Measurements from ENCODE around the gene TMEM26. TPM values are rescaled to one million over a fixed set of nuclear protein-coding genes. Genes with fewer than 3 reads are reported as not detected.

The TMEM26 gene
- total and polyA plus RNA-seq, 9 of the 15 experiments (the other 6 are each of a cell fraction or from before 2014, with no cell fraction given), result not detected

DNA sequence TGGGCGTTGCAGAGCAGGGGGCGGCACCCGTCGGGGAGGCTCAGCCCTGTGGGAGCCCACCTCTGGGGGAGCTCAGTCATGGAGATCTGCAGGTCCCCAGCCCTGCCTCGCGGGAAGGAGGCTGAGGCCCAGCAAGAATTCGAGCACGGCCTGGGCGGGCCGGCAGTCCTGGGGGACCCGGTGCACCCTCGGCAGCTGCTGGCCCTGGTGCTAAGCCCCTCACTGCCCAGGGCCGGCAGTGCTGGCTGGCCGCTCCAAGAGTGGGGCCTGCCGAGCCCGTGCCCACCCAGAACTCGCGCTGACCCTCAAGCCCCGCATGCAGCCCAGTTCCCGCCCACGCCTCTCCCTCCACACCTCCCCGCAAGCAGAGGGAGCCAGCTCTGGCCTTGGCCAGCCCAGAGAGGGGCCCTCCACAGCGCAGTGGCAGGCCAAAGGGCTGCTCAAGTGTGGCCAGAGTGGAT lies 76.2 kb downstream of the TMEM26 start:
- no peaks in the 10 kb centered on the region for H3K79me2 ChIP-seq (ENCODE audit: control insufficient read depth, insufficient read depth, low read length)
- no peak overlapping the region for H3K9ac ChIP-seq (ENCODE audit: insufficient read depth in 1 of 2, low read depth in 2 of 2, low read length in 2 of 2)
- in situ Hi-C loops (cut with MboI), result no loop called here
- H2AFZ ChIP-seq (ENCODE audit: low read depth, low read length), result no peak overlapping the region
- ChIA-PET POLR2A (interaction anchor here (0.6 kb wide), 1 partner anchor 236 kb away, joined by 3 read pairs; no protein-coding TSS in a partner anchor), CTCF (ENCODE audit: low intra/inter-chr PET ratio) (no interaction called here)
- H3K27me3 ChIP-seq (ENCODE audit: control insufficient read depth in 2 of 2, insufficient read depth in 2 of 2, low read length in 2 of 2), result no peaks in the 10 kb centered on the region
- no peak for FAIRE-seq
- no TSS peak for BruUV-seq (replicated peaks)
- no peak for DNase-seq (ENCODE audit: extremely low read depth in 1 of 4, low spot score in 3 of 4)
- no peak overlapping the region for H3K27ac ChIP-seq (ENCODE audit: extremely low read depth, low read depth, low read length)
- no peak overlapping the region for H3K4me2 ChIP-seq (ENCODE audit: insufficient read depth, low read length)
- no peaks in the 10 kb centered on the region for H4K20me1 ChIP-seq (replicated peaks; ENCODE audit: control insufficient read depth, insufficient read depth, low read length)
- H3K4me1 ChIP-seq (replicated peaks in 1 of 2; ENCODE audit: control insufficient read depth in 2 of 2, insufficient read depth in 2 of 2, low read length in 2 of 2), result peaks cover 0 to 3% of the 10 kb centered on the region in 2 experiments; a peak in 1 of 5 replicates
- WGBS (ENCODE audit: insufficient coverage, low coverage, missing lambda C conversion rate), result 14% methylated on average over 14 of the region's 23 CpGs
- TF ChIP-seq CBFB (CRISPR knock-in tag; IDR thresholded peaks at IDR 0.05), result no peak
- TF ChIP-seq, protein P1, sequence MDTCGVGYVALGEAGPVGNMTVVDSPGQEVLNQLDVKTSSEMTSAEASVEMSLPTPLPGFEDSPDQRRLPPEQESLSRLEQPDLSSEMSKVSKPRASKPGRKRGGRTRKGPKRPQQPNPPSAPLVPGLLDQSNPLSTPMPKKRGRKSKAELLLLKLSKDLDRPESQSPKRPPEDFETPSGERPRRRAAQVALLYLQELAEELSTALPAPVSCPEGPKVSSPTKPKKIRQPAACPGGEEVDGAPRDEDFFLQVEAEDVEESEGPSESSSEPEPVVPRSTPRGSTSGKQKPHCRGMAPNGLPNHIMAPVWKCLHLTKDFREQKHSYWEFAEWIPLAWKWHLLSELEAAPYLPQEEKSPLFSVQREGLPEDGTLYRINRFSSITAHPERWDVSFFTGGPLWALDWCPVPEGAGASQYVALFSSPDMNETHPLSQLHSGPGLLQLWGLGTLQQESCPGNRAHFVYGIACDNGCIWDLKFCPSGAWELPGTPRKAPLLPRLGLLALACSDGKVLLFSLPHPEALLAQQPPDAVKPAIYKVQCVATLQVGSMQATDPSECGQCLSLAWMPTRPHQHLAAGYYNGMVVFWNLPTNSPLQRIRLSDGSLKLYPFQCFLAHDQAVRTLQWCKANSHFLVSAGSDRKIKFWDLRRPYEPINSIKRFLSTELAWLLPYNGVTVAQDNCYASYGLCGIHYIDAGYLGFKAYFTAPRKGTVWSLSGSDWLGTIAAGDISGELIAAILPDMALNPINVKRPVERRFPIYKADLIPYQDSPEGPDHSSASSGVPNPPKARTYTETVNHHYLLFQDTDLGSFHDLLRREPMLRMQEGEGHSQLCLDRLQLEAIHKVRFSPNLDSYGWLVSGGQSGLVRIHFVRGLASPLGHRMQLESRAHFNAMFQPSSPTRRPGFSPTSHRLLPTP (IDR thresholded peaks at IDR 0.05; ENCODE audit: borderline replicate concordance, extremely low read depth, insufficient read length), result no peak
- no peak for TF ChIP-seq STAT5B (CRISPR knock-in tag; IDR thresholded peaks at IDR 0.05)
- TF ChIP-seq RBBP5 (IDR thresholded peaks at IDR 0.05; ENCODE audit: borderline replicate concordance, insufficient read depth, low read length, poor library complexity, severe bottlenecking), result no peak
- no peak for TF ChIP-seq ZNF282 (CRISPR knock-in tag; IDR thresholded peaks at IDR 0.05)
- TF ChIP-seq CGGBP1 (CRISPR knock-in tag; IDR thresholded peaks at IDR 0.05), result no peak
- TF ChIP-seq, protein P2, sequence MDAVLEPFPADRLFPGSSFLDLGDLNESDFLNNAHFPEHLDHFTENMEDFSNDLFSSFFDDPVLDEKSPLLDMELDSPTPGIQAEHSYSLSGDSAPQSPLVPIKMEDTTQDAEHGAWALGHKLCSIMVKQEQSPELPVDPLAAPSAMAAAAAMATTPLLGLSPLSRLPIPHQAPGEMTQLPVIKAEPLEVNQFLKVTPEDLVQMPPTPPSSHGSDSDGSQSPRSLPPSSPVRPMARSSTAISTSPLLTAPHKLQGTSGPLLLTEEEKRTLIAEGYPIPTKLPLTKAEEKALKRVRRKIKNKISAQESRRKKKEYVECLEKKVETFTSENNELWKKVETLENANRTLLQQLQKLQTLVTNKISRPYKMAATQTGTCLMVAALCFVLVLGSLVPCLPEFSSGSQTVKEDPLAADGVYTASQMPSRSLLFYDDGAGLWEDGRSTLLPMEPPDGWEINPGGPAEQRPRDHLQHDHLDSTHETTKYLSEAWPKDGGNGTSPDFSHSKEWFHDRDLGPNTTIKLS (IDR thresholded peaks at IDR 0.05; ENCODE audit: borderline replicate concordance, low read depth), result no peak
- no peak for TF ChIP-seq MAFK (IDR thresholded peaks at IDR 0.05; ENCODE audit: low read length)
- TF ChIP-seq IFI16 (CRISPR knock-in tag; IDR thresholded peaks at IDR 0.05), result no peak
- no peak for TF ChIP-seq ZNF696 (CRISPR knock-in tag; conservative IDR thresholded peaks at IDR 0.05)
- no peak for TF ChIP-seq CCAR2 (IDR thresholded peaks at IDR 0.05; ENCODE audit: low read depth, low read length)
- no peak overlapping the region for H3K4me3 ChIP-seq
- ATAC-seq, result no peak
- no peaks in the 10 kb centered on the region for H3K9me1 ChIP-seq (ENCODE audit: control insufficient read depth, insufficient read depth, low read length)
- intact Hi-C loops (cut with micrococcal nuclease), result no loop called here
- no peaks in the 10 kb centered on the region for H3K36me3 ChIP-seq (ENCODE audit: control insufficient read depth, insufficient read depth, low read length)
- H3K9me3 ChIP-seq (replicated peaks; ENCODE audit: control insufficient read depth, insufficient read depth, low read depth, low read length), result no peaks in the 10 kb centered on the region
